Activated CD8-positive, alpha-beta T cell treated with anti-CD3 and anti-CD28 coated beads, Interleukin-2, amount 10 ng/mL, durations not matched to agents 7 days and 5 days (primary cell): ENCODE data around the gene ZNF487. TPM values are rescaled to one million over a fixed set of nuclear protein-coding genes. Genes with fewer than 3 reads are reported as not detected.
"Not testable (repeated sequence)": the region's sequence is repeated elsewhere in the genome, so short reads cannot be mapped to it uniquely, and the experiment has no call there.

ENCODE experiments used
- ATAC-seq: fragments of 150-1000 bp; cut with Tn5 transposase; one replicate; pipeline ENCODE4 v1.10.0; 2021; ENCODE audit warnings: moderate library complexity
- CTCF ChIA-PET: fragments of 350-600 bp; sonication (Branson Sonifier 250); formaldehyde crosslinking; loops from one replicate; lab custom pipeline; 2021; ENCODE audit warnings: antibody characterized with exemption; lab: Charles Lee
- POLR2A ChIA-PET: fragments of 350-600 bp; sonication (Branson Sonifier 250); formaldehyde crosslinking; loops from one replicate; lab custom pipeline; 2021; ENCODE audit warnings: antibody characterized with exemption; lab: Charles Lee
- DNase-seq: peaks from one replicate; pipeline ENCODE4 v3.0.0-alpha.2; 2020
- H3K27ac Mint-ChIP-seq: one replicate; pipeline ENCODE4 v1.8.0; 2021; ENCODE audit warnings: mild to moderate bottlenecking, mixed read lengths
- H3K27me3 Mint-ChIP-seq: one replicate; pipeline ENCODE4 v1.8.0; 2021; ENCODE audit warnings: low read depth, mixed read lengths
- H3K36me3 Mint-ChIP-seq: one replicate; pipeline ENCODE4 v1.8.0; 2021; ENCODE audit warnings: low read depth, mixed read lengths
- H3K4me1 Mint-ChIP-seq: one replicate; pipeline ENCODE4 v1.8.0; 2021; ENCODE audit warnings: low read depth, mixed read lengths
- H3K4me3 Mint-ChIP-seq: one replicate; pipeline ENCODE4 v1.8.0; 2021; ENCODE audit warnings: mild to moderate bottlenecking, mixed read lengths
- H3K9me3 Mint-ChIP-seq: one replicate; pipeline ENCODE4 v1.8.0; 2022; ENCODE audit warnings: mixed read lengths; ENCODE audit not compliant: insufficient read depth
- total RNA-seq, 2 experiments: library from RNA; stranded (reverse); gene quantifications; one replicate each; pipeline ENCODE4 v1.2.3, GENCODE V29; 2021

Gene ZNF487
- total RNA-seq, result 1 to 10 TPM; 4.8 to 5.2 TPM

GRCh38 chr10:43436291-43437140, at the start of gene ZNF487:
TSS of gene ZNF487 (plus strand) at chr10:43437111. CDS start at chr10:43475814, 38,703 bp downstream.
- peak within 1 kb of the TSS; percentile 99 for H3K27ac Mint-ChIP-seq
- H3K27me3 Mint-ChIP-seq, result no peaks in the 10 kb centered on the region
- DNase-seq, result peak; percentile 92
- CTCF ChIA-PET, result interaction anchor here (1.1 to 1.3 kb wide), 2 partner anchors 18 to 41 kb away, joined by 3 to 4 read pairs; no protein-coding TSS in a partner anchor
- peaks cover 10% of the 10 kb centered on the region for H3K36me3 Mint-ChIP-seq
- H3K9me3 Mint-ChIP-seq, result no peaks in the 10 kb centered on the region
- ATAC-seq, result peak; percentile 95
- H3K4me3 Mint-ChIP-seq, result peak within 1 kb of the TSS; percentile 96
- POLR2A ChIA-PET, result interaction anchor here (0.6 to 2.8 kb wide), 11 partner anchors 9 to 665 kb away, joined by 3 to 22 read pairs (median 5); partner anchors contain the start of gene HNRNPF
- peaks cover 23% of the 10 kb centered on the region for H3K4me1 Mint-ChIP-seq

GRCh38 chr10:43387678-43388032, 49.3 kb upstream of the ZNF487 start:
- CTCF ChIA-PET, result no interaction called here
- Mint-ChIP-seq H3K27me3 (no peaks in the 10 kb centered on the region), H3K4me1 (peaks cover 70% of the 10 kb centered on the region), H3K27ac (no peak overlapping the region), H3K36me3 (peaks cover 85% of the 10 kb centered on the region), H3K4me3 (no peak overlapping the region), H3K9me3 (no peaks in the 10 kb centered on the region)
- ATAC-seq (no peak), DNase-seq (no peak)
- POLR2A ChIA-PET, result interaction anchor here (0.6 kb wide), 2 partner anchors 17 to 82 kb away, joined by 3 read pairs; partner anchors contain the start of gene FXYD4

- no peak overlapping the region for H3K4me3 Mint-ChIP-seq
- CTCF ChIA-PET, result interaction anchor here (1.0 to 1.6 kb wide), 3 partner anchors 9 to 12 kb away, joined by 3 to 6 read pairs (median 5); no protein-coding TSS in a partner anchor
- DNase-seq (no peak), ATAC-seq (no peak)
- H3K27me3 Mint-ChIP-seq, result no peaks in the 10 kb centered on the region
- H3K9me3 Mint-ChIP-seq, result no peaks in the 10 kb centered on the region
- peak overlapping the region; percentile 36 for H3K27ac Mint-ChIP-seq
- H3K36me3 Mint-ChIP-seq, result peaks cover 96% of the 10 kb centered on the region
- H3K4me1 Mint-ChIP-seq, result peaks cover 82% of the 10 kb centered on the region
- POLR2A ChIA-PET, result interaction anchor here (0.6 to 1.0 kb wide), 2 partner anchors 19 to 47 kb away, joined by 3 read pairs; partner anchors contain the start of gene HNRNPF
Observed at GRCh38 chr10:43389867-43390266, 47.0 kb upstream of the ZNF487 start.

GRCh38 chr10:43390333-43390732, 46.6 kb upstream of the ZNF487 start:
- Mint-ChIP-seq H3K27ac (peak overlapping the region; percentile 36), H3K9me3 (no peaks in the 10 kb centered on the region), H3K4me1 (peaks cover 86% of the 10 kb centered on the region), H3K4me3 (no peak overlapping the region), H3K27me3 (no peaks in the 10 kb centered on the region), H3K36me3 (peaks cover 97% of the 10 kb centered on the region)
- no peak for DNase-seq
- ChIA-PET CTCF (interaction anchor here (0.7 to 1.6 kb wide), 6 partner anchors 9 to 97 kb away, joined by 3 to 6 read pairs (median 3); no protein-coding TSS in a partner anchor), POLR2A (interaction anchor here (0.6 to 1.0 kb wide), 2 partner anchors 19 to 64 kb away, joined by 3 read pairs; partner anchors contain the start of gene HNRNPF)
- no peak for ATAC-seq

- POLR2A ChIA-PET, result interaction anchor here (0.6 to 1.0 kb wide), 2 partner anchors 18 to 63 kb away, joined by 3 read pairs; partner anchors contain the start of gene HNRNPF
- H3K9me3 Mint-ChIP-seq, result no peaks in the 10 kb centered on the region
Observed at GRCh38 chr10:43390759-43391158, 46.2 kb upstream of the ZNF487 start.

GRCh38 chr10:43391496-43391895, 45.4 kb upstream of the ZNF487 start:
- H3K27ac Mint-ChIP-seq, result peak overlapping the region; percentile 30
- no peaks in the 10 kb centered on the region for H3K9me3 Mint-ChIP-seq
- peaks cover 85% of the 10 kb centered on the region for H3K4me1 Mint-ChIP-seq
- POLR2A ChIA-PET, result interaction anchor here (0.6 kb wide), 1 partner anchor 211 kb away, joined by 4 read pairs; no protein-coding TSS in a partner anchor
- no peak for DNase-seq
- ATAC-seq, result no peak
- H3K36me3 Mint-ChIP-seq, result peaks cover 99% of the 10 kb centered on the region
- CTCF ChIA-PET, result no interaction called here
- no peaks in the 10 kb centered on the region for H3K27me3 Mint-ChIP-seq
- no peak overlapping the region for H3K4me3 Mint-ChIP-seq

More at GRCh38 chr10:43390759-43391158, 46.2 kb upstream of the ZNF487 start:
- Mint-ChIP-seq H3K4me1 (peaks cover 87% of the 10 kb centered on the region), H3K27me3 (no peaks in the 10 kb centered on the region), H3K27ac (peak overlapping the region; percentile 36), H3K4me3 (no peak overlapping the region), H3K36me3 (peaks cover 97% of the 10 kb centered on the region)
- ATAC-seq (peak; percentile 41), DNase-seq (no peak)
- CTCF ChIA-PET, result interaction anchor here (0.7 to 1.6 kb wide), 6 partner anchors 9 to 98 kb away, joined by 3 to 6 read pairs (median 3); no protein-coding TSS in a partner anchor

GRCh38 chr10:43392748-43393147, 44.2 kb upstream of the ZNF487 start:
- CTCF ChIA-PET, result no interaction called here
- peak overlapping the region; percentile 6 for H3K4me3 Mint-ChIP-seq
- POLR2A ChIA-PET, result interaction anchor here (8.7 kb wide), 1 partner anchor 14 kb away, joined by 179 read pairs; the partner anchor contains the start of gene HNRNPF
- peaks cover 73% of the 10 kb centered on the region for H3K4me1 Mint-ChIP-seq
- H3K36me3 Mint-ChIP-seq, result peaks cover 94% of the 10 kb centered on the region
- no peaks in the 10 kb centered on the region for H3K27me3 Mint-ChIP-seq
- peak overlapping the region; percentile 51 for H3K27ac Mint-ChIP-seq
- ATAC-seq, result no peak
- DNase-seq, result no peak
- H3K9me3 Mint-ChIP-seq, result no peaks in the 10 kb centered on the region

GRCh38 chr10:43393186-43393585, 43.7 kb upstream of the ZNF487 start:
- Mint-ChIP-seq H3K27ac (peak overlapping the region; percentile 51), H3K36me3 (peaks cover 94% of the 10 kb centered on the region), H3K4me3 (peak overlapping the region; percentile 6), H3K4me1 (peaks cover 72% of the 10 kb centered on the region)
- CTCF ChIA-PET, result interaction anchor here (1.2 kb wide), 1 partner anchor 188 kb away, joined by 4 read pairs; no protein-coding TSS in a partner anchor
- ATAC-seq, H3K27me3 Mint-ChIP-seq, DNase-seq, H3K9me3 Mint-ChIP-seq: not testable (repeated sequence)
- POLR2A ChIA-PET, result interaction anchor here (8.7 kb wide), 1 partner anchor 14 kb away, joined by 179 read pairs; the partner anchor contains the start of gene HNRNPF

GRCh38 chr10:43393606-43394360, 43.1 kb upstream of the ZNF487 start:
- Mint-ChIP-seq H3K4me1 (peaks cover 70% of the 10 kb centered on the region), H3K4me3 (peak overlapping the region; percentile 91), H3K27ac (peak overlapping the region; percentile 44), H3K9me3 (no peaks in the 10 kb centered on the region), H3K36me3 (peaks cover 91% of the 10 kb centered on the region), H3K27me3 (no peaks in the 10 kb centered on the region)
- ATAC-seq (no peak), DNase-seq (no peak)
- POLR2A ChIA-PET, result interaction anchor here (0.8 to 8.7 kb wide), 2 partner anchors 13 to 25 kb away, joined by 3 to 179 read pairs; partner anchors contain the start of gene HNRNPF
- CTCF ChIA-PET, result interaction anchor here (1.0 to 1.4 kb wide), 4 partner anchors 11 to 189 kb away, joined by 3 to 4 read pairs (median 4); no protein-coding TSS in a partner anchor

GRCh38 chr10:43394868-43395267, 42.0 kb upstream of the ZNF487 start:
- DNase-seq (no peak), ATAC-seq (no peak)
- ChIA-PET CTCF (interaction anchor here (1.0 to 1.4 kb wide), 3 partner anchors 12 to 54 kb away, joined by 3 to 4 read pairs (median 3); no protein-coding TSS in a partner anchor), POLR2A (interaction anchor here (0.8 to 8.7 kb wide), 3 partner anchors 8 to 24 kb away, joined by 3 to 179 read pairs (median 8); partner anchors contain the start of gene HNRNPF)
- Mint-ChIP-seq H3K27ac (peak overlapping the region; percentile 91), H3K9me3 (no peaks in the 10 kb centered on the region), H3K36me3 (peaks cover 90% of the 10 kb centered on the region), H3K4me3 (peak overlapping the region; percentile 91), H3K27me3 (no peaks in the 10 kb centered on the region), H3K4me1 (peaks cover 72% of the 10 kb centered on the region)
